GM21723 (cell line): Measurements from ENCODE around the gene BAZ1A.
"Not testable (repeated sequence)": the region's sequence is repeated elsewhere in the genome, so short reads cannot be mapped to it uniquely, and the experiment has no call there.

Experiments used
- ATAC-seq: cut with Tn5 transposase; IDR thresholded peaks from one replicate; pipeline ENCODE4 v1.9.1; 2021; ENCODE audit warnings: mild to moderate bottlenecking, moderate library complexity; ENCODE audit not compliant: unreplicated experiment

Gene BAZ1A

GRCh38 chr14:34785223-34786006 is 89.7 kb downstream of the BAZ1A start:
- ATAC-seq, result peak; percentile 82

- ATAC-seq, result no peak
These were observed 93.1 kb downstream of the BAZ1A start for GRCh38 chr14:34782031-34782430.

- no peak for ATAC-seq
These were observed 93.9 kb downstream of the BAZ1A start for GRCh38 chr14:34781242-34781641.

GRCh38 chr14:34780646-34781045 is 94.5 kb downstream of the BAZ1A start:
- no peak for ATAC-seq

GRCh38 chr14:34778744-34779143 is 96.4 kb downstream of the BAZ1A start:
- no peak for ATAC-seq

GRCh38 chr14:34776611-34777010 is 98.5 kb downstream of the BAZ1A start:
- ATAC-seq, result no peak

- no peak for ATAC-seq
These were observed 99.2 kb downstream of the BAZ1A start for GRCh38 chr14:34775922-34776321.

- ATAC-seq, result no peak
These were observed 99.8 kb downstream of the BAZ1A start for GRCh38 chr14:34775342-34775741.

GRCh38 chr14:34770901-34771300 is 104.3 kb downstream of the BAZ1A start:
- ATAC-seq, result no peak

- ATAC-seq, result no peak
These were observed 108.6 kb downstream of the BAZ1A start for GRCh38 chr14:34766606-34767005.

GRCh38 chr14:34766060-34766459 is 109.1 kb downstream of the BAZ1A start:
- no peak for ATAC-seq

- ATAC-seq, result no peak
These were observed 119.9 kb downstream of the BAZ1A start for GRCh38 chr14:34755215-34755614.

GRCh38 chr14:34754687-34755086 is 120.5 kb downstream of the BAZ1A start:
- ATAC-seq, result no peak

- ATAC-seq, result no peak
These were observed 124.5 kb downstream of the BAZ1A start for GRCh38 chr14:34750670-34751069.

GRCh38 chr14:34750233-34750632 is 124.9 kb downstream of the BAZ1A start:
- no peak for ATAC-seq

GRCh38 chr14:34749408-34749807 is 125.8 kb downstream of the BAZ1A start:
- no peak for ATAC-seq

GRCh38 chr14:34742270-34743115 is 132.7 kb downstream of the BAZ1A start:
- ATAC-seq, result no peak

GRCh38 chr14:34741840-34742239 is 133.3 kb downstream of the BAZ1A start:
- no peak for ATAC-seq

GRCh38 chr14:34740139-34740538 is 135.0 kb downstream of the BAZ1A start:
- ATAC-seq, result not testable (repeated sequence)

GRCh38 chr14:34737079-34737478 is 138.1 kb downstream of the BAZ1A start:
- not testable (repeated sequence) for ATAC-seq

- ATAC-seq, result no peak
These were observed 141.9 kb downstream of the BAZ1A start for GRCh38 chr14:34733245-34733644.

GRCh38 chr14:34732802-34733201 is 142.4 kb downstream of the BAZ1A start:
- no peak for ATAC-seq
